ENCODE data around the gene CLEC7A.

Gene CLEC7A

DNA sequence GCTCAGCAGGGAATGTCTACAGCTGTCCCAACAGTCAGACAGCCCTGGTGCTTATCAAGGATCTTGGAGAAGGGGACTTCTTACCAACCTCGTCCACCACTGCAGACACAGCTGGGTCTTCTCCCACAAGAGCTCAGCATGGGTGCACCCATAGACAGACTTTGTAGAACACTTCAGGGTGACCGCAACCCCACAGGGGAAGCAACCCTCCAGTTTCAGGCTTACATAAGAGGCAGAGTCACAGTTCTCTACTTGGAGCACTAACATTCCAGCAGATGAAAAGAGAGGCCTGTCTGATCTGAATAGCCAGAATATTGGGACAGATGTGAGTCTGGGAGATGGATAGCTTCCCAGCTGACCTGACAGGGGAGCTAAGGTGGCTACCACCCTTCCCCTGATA, 27.7 kb downstream of the CLEC7A start:
- Histone ChIP-seq H3K4me3 (replicated peaks; ENCODE audit: low read depth, low read length) (no peak overlapping the region), H3K27me3 (replicated peaks; ENCODE audit: control insufficient read depth, insufficient read depth, low read length) (no peaks in the 10 kb centered on the region), H3K36me3 (ENCODE audit: control insufficient read depth, insufficient read depth, low read length) (no peaks in the 10 kb centered on the region)
- no peak for TF ChIP-seq CTCF (IDR thresholded peaks at IDR 0.05; ENCODE audit: insufficient read depth, low read length, poor library complexity, severe bottlenecking)
- no peak for DNase-seq (ENCODE audit: extremely low read depth, insufficient read length)

GRCh38 chr12:10101648-10102220, 28.3 kb downstream of the CLEC7A start:
- Histone ChIP-seq H3K36me3 (ENCODE audit: control insufficient read depth, insufficient read depth, low read length) (no peaks in the 10 kb centered on the region), H3K4me3 (replicated peaks; ENCODE audit: low read depth, low read length) (no peak overlapping the region), H3K27me3 (replicated peaks; ENCODE audit: control insufficient read depth, insufficient read depth, low read length) (no peaks in the 10 kb centered on the region)
- no peak for TF ChIP-seq CTCF (IDR thresholded peaks at IDR 0.05; ENCODE audit: insufficient read depth, low read length, poor library complexity, severe bottlenecking)
- DNase-seq (ENCODE audit: extremely low read depth, insufficient read length) = no peak

GRCh38 chr12:10101042-10101579, 28.9 kb downstream of the CLEC7A start:
- Histone ChIP-seq H3K27me3 (replicated peaks; ENCODE audit: control insufficient read depth, insufficient read depth, low read length) (no peaks in the 10 kb centered on the region), H3K36me3 (ENCODE audit: control insufficient read depth, insufficient read depth, low read length) (no peaks in the 10 kb centered on the region), H3K4me3 (replicated peaks; ENCODE audit: low read depth, low read length) (no peak overlapping the region)
- no peak for DNase-seq (ENCODE audit: extremely low read depth, insufficient read length)
- no peak for TF ChIP-seq CTCF (IDR thresholded peaks at IDR 0.05; ENCODE audit: insufficient read depth, low read length, poor library complexity, severe bottlenecking)

DNA sequence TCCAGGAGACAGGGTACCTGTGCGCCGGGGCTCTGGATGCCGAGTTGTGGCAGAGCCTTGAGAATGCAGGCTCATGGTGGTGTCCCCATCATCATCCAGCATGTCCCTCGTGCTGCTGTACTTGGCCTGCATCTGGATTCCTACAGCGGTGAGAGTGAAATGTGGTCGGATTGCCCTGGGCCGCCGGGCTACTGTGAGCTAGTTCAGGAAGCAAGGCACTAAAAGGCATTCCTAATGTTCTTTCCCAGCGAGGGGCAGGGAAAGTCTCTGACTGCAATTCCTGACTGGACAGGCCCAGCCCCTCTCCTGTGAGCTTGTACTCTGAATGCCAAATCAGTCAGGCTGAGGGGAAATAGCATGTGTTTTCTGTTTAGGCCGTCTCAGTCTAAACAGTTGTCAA, 31.2 kb downstream of the CLEC7A start, which contains the start of gene CLEC1A:
Gene CLEC1A (minus strand): TSS at position 195 of the 400 bp plus-strand sequence. CDS start 63 bp downstream, at position 132.
- no peak for DNase-seq (ENCODE audit: extremely low read depth, insufficient read length)
- Histone ChIP-seq H3K27me3 (replicated peaks; ENCODE audit: control insufficient read depth, insufficient read depth, low read length) (no peaks in the 10 kb centered on the region), H3K36me3 (ENCODE audit: control insufficient read depth, insufficient read depth, low read length) (no peaks in the 10 kb centered on the region), H3K4me3 (replicated peaks; ENCODE audit: low read depth, low read length) (no peak within 1 kb of the TSS)
- no peak for TF ChIP-seq CTCF (IDR thresholded peaks at IDR 0.05; ENCODE audit: insufficient read depth, low read length, poor library complexity, severe bottlenecking)

- H3K27me3 ChIP-seq (replicated peaks; ENCODE audit: control insufficient read depth, insufficient read depth, low read length) = no peaks in the 10 kb centered on the region
- DNase-seq (ENCODE audit: extremely low read depth, insufficient read length) = no peak
- H3K36me3 ChIP-seq (ENCODE audit: control insufficient read depth, insufficient read depth, low read length) = no peaks in the 10 kb centered on the region
- H3K4me3 ChIP-seq (replicated peaks; ENCODE audit: low read depth, low read length) = no peak overlapping the region
- TF ChIP-seq CTCF (IDR thresholded peaks at IDR 0.05; ENCODE audit: insufficient read depth, low read length, poor library complexity, severe bottlenecking) = no peak
Measured at GRCh38 chr12:10097521-10097920, 32.5 kb downstream of the CLEC7A start.

Measured in GM06990 (cell line).